ENCODE measurements around the gene CDK19.

GRCh38 chr6:110856296-110856695 is 41.0 kb upstream of the CDK19 start:
- TF ChIP-seq EZH2 (IDR thresholded peaks at IDR 0.05; ENCODE audit: low read depth, unreplicated experiment) (no peak), REST (IDR thresholded peaks at IDR 0.05; ENCODE audit: unreplicated experiment) (no peak), CTCF (conservative IDR thresholded peaks at IDR 0.05; ENCODE audit: low read depth in 2 of 2) (no peak), POLR2AphosphoS5 (IDR thresholded peaks at IDR 0.05; ENCODE audit: low read depth) (no peak), ZNF331 (CRISPR knock-in tag; IDR thresholded peaks at IDR 0.05; ENCODE audit: low read depth) (no peak), EZH2phosphoT487 (IDR thresholded peaks at IDR 0.05; ENCODE audit: unreplicated experiment) (no peak)
- TF ChIP-seq, protein P1, sequence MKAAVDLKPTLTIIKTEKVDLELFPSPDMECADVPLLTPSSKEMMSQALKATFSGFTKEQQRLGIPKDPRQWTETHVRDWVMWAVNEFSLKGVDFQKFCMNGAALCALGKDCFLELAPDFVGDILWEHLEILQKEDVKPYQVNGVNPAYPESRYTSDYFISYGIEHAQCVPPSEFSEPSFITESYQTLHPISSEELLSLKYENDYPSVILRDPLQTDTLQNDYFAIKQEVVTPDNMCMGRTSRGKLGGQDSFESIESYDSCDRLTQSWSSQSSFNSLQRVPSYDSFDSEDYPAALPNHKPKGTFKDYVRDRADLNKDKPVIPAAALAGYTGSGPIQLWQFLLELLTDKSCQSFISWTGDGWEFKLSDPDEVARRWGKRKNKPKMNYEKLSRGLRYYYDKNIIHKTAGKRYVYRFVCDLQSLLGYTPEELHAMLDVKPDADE (IDR thresholded peaks at IDR 0.05), result no peak
